HPDE6-E6E7 (cell line): ENCODE data around the gene MYBBP1A.

Source experiments
- DNase-seq: peaks from one replicate; pipeline ENCODE4 v3.0.0; 2011; ENCODE audit warnings: missing footprints; ENCODE audit errors: extremely low spot score

Gene MYBBP1A

DNA sequence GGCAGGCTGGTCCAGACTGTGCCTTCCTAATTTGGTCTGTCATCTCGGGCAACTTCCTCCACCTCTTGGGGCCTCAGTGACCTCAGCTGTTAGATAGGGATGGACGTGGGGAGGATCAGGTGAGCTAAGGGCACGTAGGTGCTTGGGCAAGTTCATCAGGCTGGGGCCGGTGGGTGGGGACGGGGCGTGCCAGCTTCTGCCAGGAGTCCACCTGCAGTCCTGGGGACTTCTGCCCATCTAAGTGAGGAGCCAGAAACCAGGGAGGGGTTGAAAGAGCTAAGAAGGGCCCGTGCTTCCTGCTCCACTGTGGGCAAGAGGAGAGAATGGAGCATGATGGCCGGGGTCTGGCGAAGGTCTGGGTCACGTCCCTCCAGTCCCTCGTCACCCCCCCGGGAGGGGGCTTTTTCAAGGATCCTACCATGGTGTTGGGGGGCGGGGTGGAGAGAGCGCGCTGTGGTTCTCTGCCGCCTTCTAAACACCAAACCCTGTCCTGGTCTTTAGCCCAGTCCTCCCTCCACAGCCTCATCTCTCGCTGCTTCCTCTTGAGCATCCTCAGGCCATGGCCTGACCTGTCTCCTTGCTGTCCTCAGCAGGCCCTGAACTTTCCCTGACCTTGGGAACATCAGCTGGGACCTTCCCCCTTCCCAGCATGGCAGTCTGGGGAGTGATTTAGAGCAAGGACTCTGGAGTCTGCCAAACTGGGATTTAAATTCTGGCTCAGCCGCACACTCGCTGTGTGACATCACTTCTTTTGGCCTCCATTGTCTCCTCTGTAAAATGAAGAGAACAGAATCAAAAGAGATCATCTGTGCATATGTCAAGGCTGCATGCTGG lies 34.9 kb downstream of the MYBBP1A start:
- DNase-seq: no peak

DNA sequence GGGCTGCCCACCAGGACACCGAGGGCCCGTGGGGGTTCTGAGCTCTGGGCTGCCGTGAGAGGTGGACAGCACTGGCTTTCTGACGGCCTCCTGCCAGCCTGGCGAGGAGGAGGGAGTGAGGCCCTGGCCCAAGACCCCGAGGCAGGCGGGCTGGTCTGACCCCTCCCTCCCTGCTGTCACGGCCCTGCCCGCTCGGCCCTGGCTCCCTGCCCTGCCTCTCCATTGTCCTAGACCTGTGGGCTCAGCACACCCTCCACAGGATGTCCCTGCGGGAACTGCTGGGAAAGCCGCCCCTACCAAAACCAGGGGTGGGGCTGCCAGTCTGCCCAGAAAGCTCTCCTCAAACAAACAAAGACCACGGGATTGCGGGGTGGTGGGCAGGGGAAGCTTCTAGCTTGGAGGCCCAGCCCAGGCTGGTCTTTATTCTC lies 35.8 kb downstream of the MYBBP1A start:
- no peak for DNase-seq

GRCh38 chr17:4518901-4519300 lies 36.3 kb downstream of the MYBBP1A start:
- no peak for DNase-seq

GRCh38 chr17:4516735-4517134 lies 38.4 kb downstream of the MYBBP1A start:
- no peak for DNase-seq

DNA sequence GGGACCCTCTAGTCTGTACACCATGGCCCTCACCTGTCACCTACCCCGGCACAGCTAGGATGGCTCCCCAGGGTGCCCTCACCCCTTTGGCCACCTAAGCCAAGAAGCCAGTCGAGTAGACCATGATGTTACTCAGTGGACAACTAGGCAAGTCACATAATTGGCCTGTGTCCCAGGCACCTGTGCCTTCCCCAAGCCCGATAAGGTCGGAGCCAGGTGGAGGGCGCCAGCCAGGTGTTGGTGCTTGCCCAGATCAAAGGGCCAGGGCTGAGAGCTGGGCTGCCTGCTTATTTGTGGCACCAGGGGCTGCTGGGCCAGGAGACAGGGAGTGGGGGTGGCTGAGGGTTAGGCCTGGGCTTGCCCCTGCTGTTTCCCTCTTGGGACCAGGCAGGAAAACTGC lies 39.7 kb downstream of the MYBBP1A start:
- no peak for DNase-seq

DNA sequence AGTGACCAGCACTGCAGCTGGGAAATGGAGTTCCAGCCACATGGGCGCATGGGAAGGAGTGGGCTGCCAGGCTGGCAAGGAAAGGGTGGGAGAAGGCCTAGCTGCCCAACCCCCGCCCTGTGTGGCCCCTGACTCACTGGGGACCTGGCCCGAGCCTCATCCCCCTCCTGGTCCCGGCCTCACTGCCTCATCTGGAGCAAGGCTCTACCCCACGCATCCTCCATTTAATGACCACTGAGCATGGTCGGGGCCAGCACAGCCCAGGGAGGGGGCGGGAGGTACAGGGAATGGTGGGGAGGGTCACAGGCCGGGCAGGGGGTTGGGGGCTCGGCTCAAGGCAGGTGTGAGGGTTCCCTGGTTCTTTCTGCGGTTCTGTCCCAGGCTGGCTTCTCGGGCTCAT lies 40.4 kb downstream of the MYBBP1A start:
- no peak for DNase-seq

DNA sequence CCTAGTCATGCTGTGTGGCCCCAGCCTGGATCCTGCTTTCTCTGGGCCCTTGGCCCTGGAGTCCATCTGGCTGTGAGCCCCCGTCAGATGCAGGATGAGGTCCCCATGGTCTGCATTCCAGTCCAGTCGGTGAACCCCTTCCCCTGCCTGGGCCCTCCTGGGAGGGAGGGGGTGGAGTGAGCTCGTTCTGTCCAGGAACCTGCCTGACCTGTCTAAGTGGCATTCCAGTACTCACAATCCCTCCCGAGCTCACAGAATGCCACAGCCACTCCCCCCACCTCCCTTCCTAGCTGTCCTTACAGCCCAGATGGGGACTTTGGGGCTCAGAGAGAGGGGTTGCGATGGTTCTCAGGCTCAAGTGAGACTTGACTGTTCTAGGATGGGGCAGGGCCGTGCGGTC lies 41.0 kb downstream of the MYBBP1A start:
- peak; percentile 63 for DNase-seq

- no peak for DNase-seq
Observed at GRCh38 chr17:4513113-4514032, 41.8 kb downstream of the MYBBP1A start.

GRCh38 chr17:4512156-4513112 lies 42.8 kb downstream of the MYBBP1A start:
- no peak for DNase-seq

GRCh38 chr17:4511199-4511932 lies 43.8 kb downstream of the MYBBP1A start:
- DNase-seq: no peak

DNA sequence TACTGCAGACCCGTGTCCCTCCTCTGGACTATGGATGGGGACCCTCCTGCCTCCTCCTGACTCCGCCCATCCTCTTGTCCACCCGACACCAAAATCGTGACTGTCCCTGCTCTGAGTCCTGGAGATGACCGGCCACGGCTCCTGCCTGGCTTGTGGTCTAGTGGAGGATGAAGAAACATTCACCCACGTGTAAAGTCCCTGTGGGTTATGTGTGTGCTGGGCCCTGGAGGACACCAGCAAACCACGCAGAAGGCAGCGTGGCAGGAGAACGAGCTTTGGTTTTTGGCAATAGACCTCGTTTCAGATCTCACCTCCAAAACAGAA lies 44.6 kb downstream of the MYBBP1A start:
- DNase-seq: no peak

DNA sequence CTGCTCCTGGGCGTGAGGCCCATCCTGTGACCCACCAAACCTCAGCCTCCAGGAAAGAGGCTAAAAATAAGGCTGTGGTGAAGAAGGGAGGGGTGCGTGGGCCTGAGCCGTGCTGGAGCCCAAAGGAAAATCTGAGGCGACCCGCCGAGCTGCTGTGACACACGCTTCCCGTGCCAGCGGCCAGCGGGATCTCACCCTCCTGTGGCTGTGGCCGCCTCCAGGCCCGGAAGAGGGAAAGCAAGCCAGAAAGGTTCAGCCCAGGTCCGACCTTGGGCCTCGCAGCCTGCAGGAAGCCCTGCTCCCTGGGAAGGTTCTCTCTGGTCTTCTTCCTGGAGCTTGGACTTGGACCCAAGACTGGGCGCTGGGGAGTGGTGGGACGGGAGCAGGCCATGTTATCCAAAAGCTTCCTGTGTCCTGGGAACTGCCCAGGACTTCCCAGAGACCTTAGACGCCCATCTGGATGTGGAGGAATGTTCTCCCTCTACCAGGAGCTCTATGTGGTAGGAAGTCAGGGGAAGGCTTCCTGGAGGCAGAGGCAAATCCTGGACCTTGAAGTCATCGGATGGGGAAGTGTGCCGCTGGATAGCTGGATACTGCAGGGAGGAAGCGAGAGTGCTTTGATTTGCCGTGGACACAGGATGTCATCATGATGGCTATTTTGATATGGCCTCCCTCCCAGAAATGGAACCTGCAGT lies 45.1 kb downstream of the MYBBP1A start:
- no peak for DNase-seq

GRCh38 chr17:4509401-4509800 lies 45.8 kb downstream of the MYBBP1A start:
- no peak for DNase-seq

GRCh38 chr17:4508207-4508606 lies 47.0 kb downstream of the MYBBP1A start:
- DNase-seq: no peak

DNA sequence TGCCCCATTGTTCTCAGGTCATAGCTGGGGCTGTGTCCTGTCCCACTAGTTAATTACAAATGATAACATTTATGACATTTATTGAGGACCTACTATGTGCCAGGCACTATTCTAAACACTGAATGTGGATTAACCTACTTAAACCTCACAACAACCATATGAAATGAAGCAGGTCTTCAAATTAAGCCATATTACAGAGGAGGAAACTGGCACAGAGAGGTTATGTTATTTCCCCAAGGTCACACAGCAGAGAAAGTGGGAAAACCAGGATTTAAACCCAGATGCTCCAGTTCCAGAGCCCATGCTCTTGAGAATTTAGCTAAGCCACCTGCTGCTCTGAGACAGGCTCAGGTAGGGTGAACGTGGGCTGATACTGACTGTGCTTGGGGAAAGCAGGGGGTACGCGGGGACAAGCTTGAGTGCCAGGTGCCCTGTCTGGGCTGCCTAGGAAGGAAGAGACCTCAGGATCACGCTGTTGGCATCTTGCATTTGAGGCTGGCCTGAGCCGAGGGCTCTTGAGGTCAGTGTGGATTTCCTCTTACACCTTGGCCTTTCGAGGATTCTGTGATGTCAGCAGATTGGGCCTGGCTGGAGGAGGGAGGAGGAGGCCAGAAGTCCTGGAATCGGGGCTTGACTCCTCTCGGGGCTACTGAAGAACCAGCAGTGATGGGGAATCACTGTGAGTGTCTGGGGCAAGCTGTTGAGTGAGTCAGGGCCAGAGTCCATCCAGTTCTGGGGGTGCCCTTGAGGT lies 47.6 kb downstream of the MYBBP1A start:
- no peak for DNase-seq

- DNase-seq: no peak
Observed at GRCh38 chr17:4506892-4507291, 48.3 kb downstream of the MYBBP1A start.

DNA sequence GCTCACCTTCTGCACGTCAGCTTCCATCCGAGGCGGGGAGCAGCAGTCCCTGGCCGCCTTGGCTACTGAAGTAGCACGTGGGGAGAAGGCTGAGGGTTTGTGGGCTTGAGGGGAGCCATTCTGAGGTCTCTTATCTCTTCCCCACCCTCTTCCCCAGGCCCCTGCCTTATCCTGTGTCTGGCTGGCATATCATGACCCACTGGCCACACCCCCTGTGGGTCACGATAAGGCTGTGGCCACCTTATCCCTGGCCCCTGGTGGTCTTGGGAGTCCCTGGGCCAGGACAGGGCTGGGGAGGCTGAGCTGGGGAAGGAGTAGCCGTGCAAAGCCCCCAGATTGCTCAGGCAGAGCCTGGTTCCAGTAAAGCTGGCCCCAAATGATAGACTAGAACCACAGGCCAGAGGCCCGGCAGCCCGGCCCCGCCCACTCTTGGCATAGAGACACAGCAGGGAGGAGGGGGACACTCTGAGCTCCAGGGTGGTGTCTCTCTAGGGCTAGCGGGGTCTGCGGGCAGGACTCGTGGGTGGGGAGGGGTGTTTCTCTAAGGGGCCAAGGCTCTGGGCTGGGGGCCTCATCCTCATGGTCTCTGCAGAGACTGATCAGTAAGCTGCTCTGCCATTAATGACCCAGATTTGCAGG lies 48.9 kb downstream of the MYBBP1A start:
- no peak for DNase-seq

- no peak for DNase-seq
Observed at GRCh38 chr17:4505187-4505586, 50.0 kb downstream of the MYBBP1A start.

GRCh38 chr17:4504188-4504587 lies 51.0 kb downstream of the MYBBP1A start:
- peak; percentile 34 for DNase-seq
